ENCODE measurements around the gene TNFRSF18. TPM values are rescaled to one million over a fixed set of nuclear protein-coding genes. Genes with fewer than 3 reads are reported as not detected.

TNFRSF18 gene
- total and polyA plus RNA-seq, 2 donors (not counting 1 experiment from before 2014, with no cell fraction given): 10.1 to 33.5 TPM

DNA sequence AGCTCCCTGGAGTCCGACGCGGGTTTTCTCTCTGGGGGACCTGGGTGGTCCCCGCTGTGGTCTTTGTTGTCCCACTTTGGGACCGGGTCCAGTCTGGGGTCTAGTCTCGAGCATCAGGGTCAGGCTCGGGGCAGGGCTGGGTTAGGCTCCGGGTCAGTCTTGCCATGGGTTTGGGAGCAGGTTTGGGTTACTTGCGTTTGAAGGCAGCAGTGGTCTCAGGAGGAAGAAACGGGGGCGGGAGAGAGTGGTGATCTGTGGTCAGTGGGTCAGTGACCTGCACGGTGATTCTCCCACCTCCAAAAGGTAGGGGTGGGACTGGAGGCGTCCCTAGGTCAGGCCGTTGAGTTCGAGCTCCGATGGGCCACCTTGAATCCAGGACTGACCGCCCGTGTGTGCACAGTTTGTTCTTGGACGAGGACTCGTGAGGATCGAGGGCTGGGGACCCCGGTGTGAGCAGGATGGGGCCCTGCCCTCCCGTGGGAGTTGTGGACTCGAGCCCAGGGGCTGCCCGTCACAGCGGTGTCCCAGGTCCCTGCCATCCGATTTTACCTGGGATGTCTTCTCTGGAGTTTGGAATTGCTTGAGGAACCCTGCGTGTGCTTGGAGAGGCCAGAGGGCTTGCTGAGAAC lies 27.9 kb upstream of the TNFRSF18 start:
- no peak overlapping the region for H3K4me3 ChIP-seq (ENCODE audit: control extremely low read depth in 1 of 5, extremely low read depth in 1 of 5, insufficient read depth in 1 of 5, low read depth in 2 of 5, low read length in 4 of 5)
- TF ChIP-seq, protein P1, sequence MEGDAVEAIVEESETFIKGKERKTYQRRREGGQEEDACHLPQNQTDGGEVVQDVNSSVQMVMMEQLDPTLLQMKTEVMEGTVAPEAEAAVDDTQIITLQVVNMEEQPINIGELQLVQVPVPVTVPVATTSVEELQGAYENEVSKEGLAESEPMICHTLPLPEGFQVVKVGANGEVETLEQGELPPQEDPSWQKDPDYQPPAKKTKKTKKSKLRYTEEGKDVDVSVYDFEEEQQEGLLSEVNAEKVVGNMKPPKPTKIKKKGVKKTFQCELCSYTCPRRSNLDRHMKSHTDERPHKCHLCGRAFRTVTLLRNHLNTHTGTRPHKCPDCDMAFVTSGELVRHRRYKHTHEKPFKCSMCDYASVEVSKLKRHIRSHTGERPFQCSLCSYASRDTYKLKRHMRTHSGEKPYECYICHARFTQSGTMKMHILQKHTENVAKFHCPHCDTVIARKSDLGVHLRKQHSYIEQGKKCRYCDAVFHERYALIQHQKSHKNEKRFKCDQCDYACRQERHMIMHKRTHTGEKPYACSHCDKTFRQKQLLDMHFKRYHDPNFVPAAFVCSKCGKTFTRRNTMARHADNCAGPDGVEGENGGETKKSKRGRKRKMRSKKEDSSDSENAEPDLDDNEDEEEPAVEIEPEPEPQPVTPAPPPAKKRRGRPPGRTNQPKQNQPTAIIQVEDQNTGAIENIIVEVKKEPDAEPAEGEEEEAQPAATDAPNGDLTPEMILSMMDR (IDR thresholded peaks at IDR 0.05): no peak
- TF ChIP-seq EZH2 (IDR thresholded peaks at IDR 0.05; ENCODE audit: borderline replicate concordance, insufficient read depth, low read depth, low read length, poor library complexity, severe bottlenecking): no peak
- H4K20me1 ChIP-seq (ENCODE audit: control insufficient read depth, insufficient read depth, low read length, poor library complexity, severe bottlenecking): peaks cover 49% of the 10 kb centered on the region
- intact Hi-C loops (cut with micrococcal nuclease): loop anchor here (5.0 to 10.0 kb wide), 2 partner anchors 73 to 199 kb away; partner anchors contain the start of genes ACAP3 and PUSL1
- H3K79me2 ChIP-seq (ENCODE audit: control insufficient read depth, insufficient read depth, low read length): peaks cover 47% of the 10 kb centered on the region
- peaks cover 0 to 5% (median 0%) of the 10 kb centered on the region in 3 donors for H3K9me3 ChIP-seq (ENCODE audit: control extremely low read depth in 1 of 3, control insufficient read depth in 2 of 3, insufficient read depth in 1 of 3, low read length in 2 of 3)
- H3K27ac ChIP-seq (ENCODE audit: low read length in 2 of 2): no peak overlapping the region
- peaks cover 38 to 43% of the 10 kb centered on the region in 2 donors for H3K4me1 ChIP-seq (ENCODE audit: control insufficient read depth in 2 of 2, insufficient read depth in 2 of 2, low read length in 2 of 2)
- no peak overlapping the region for H2AFZ ChIP-seq (ENCODE audit: insufficient read depth, low read depth, low read length, poor library complexity, severe bottlenecking)
- Mint-ChIP-seq H3K9me3 (ENCODE audit: insufficient read depth) (no peaks in the 10 kb centered on the region), H3K27me3 (no peaks in the 10 kb centered on the region), H3K27ac (peak overlapping the region; percentile 15), H3K4me1 (peaks cover 41% of the 10 kb centered on the region), H3K4me3 (peak overlapping the region; percentile 84)
- ChIA-PET POLR2A (no interaction called here), CTCF (interaction anchor here (1.0 kb wide), 1 partner anchor 112 kb away, joined by 3 read pairs; no protein-coding TSS in a partner anchor)
- WGBS (ENCODE audit: insufficient coverage): 97% methylated on average over 28 of the region's 28 CpGs
- H3K9ac ChIP-seq (ENCODE audit: low read length): no peak overlapping the region
- ATAC-seq (ENCODE audit: low read depth): no peak
- DNase-seq: no peak
- peaks cover 0 to 18% (median 6%) of the 10 kb centered on the region in 4 experiments for H3K27me3 ChIP-seq (replicated peaks in 1 of 4; ENCODE audit: control extremely low read depth in 1 of 4, control insufficient read depth in 3 of 4, insufficient read depth in 4 of 4, low read length in 3 of 4)
- no peak overlapping the region for H3K4me2 ChIP-seq (replicated peaks; ENCODE audit: low read depth, low read length, poor library complexity, severe bottlenecking)
- H3K36me3 ChIP-seq (replicated peaks in 1 of 2; ENCODE audit: control extremely low read depth in 1 of 2, control insufficient read depth in 1 of 2, extremely low read depth in 1 of 2, insufficient read depth in 2 of 2, low read length in 1 of 2): peaks cover 0 to 8% of the 10 kb centered on the region in 2 experiments

DNA sequence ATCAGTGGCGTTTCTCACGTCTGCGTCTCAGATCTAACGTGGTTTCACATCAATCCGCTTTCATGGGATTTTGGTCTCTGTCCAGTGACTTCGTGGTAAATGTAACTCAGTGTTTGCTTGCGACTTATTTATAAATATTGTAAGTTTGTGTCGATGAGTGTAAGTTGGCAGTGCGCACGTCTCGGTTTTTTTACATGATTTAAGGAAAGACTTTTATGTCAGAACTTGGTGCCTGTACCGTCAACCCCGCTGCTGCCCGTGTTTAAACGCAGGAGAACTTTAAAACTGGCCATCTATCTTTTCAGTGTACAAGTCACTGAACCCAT lies 27.1 kb upstream of the TNFRSF18 start:
- H3K27ac Mint-ChIP-seq: peak overlapping the region; percentile 73

More for the DNA sequence above, 27.1 kb upstream of the TNFRSF18 start:
- ATAC-seq (ENCODE audit: low read depth) (no peak), DNase-seq (no peak)
- Mint-ChIP-seq H3K4me1 (peaks cover 42% of the 10 kb centered on the region), H3K4me3 (peak overlapping the region; percentile 84), H3K9me3 (ENCODE audit: insufficient read depth) (no peaks in the 10 kb centered on the region), H3K27me3 (no peaks in the 10 kb centered on the region)
- no peak for TF ChIP-seq EZH2 (IDR thresholded peaks at IDR 0.05; ENCODE audit: borderline replicate concordance, insufficient read depth, low read depth, low read length, poor library complexity, severe bottlenecking)
- TF ChIP-seq, protein P1 (IDR thresholded peaks at IDR 0.05): no peak
- ChIA-PET CTCF (no interaction called here), POLR2A (no interaction called here)
- Histone ChIP-seq H3K36me3 (replicated peaks in 1 of 2; ENCODE audit: control extremely low read depth in 1 of 2, control insufficient read depth in 1 of 2, extremely low read depth in 1 of 2, insufficient read depth in 2 of 2, low read length in 1 of 2) (peaks cover 0 to 12% of the 10 kb centered on the region in 2 experiments), H4K20me1 (ENCODE audit: control insufficient read depth, insufficient read depth, low read length, poor library complexity, severe bottlenecking) (peaks cover 56% of the 10 kb centered on the region), H2AFZ (ENCODE audit: insufficient read depth, low read depth, low read length, poor library complexity, severe bottlenecking) (no peak overlapping the region), H3K27ac (ENCODE audit: low read length in 2 of 2) (no peak overlapping the region), H3K9me3 (ENCODE audit: control extremely low read depth in 1 of 3, control insufficient read depth in 2 of 3, insufficient read depth in 1 of 3, low read length in 2 of 3) (peaks cover 0 to 3% (median 0%) of the 10 kb centered on the region in 3 donors), H3K27me3 (replicated peaks in 1 of 4; ENCODE audit: control extremely low read depth in 1 of 4, control insufficient read depth in 3 of 4, insufficient read depth in 4 of 4, low read length in 3 of 4) (peaks cover 0 to 11% (median 3%) of the 10 kb centered on the region in 4 experiments), H3K9ac (ENCODE audit: low read length) (no peak overlapping the region), H3K4me2 (replicated peaks; ENCODE audit: low read depth, low read length, poor library complexity, severe bottlenecking) (peak overlapping the region; percentile 88), H3K4me1 (ENCODE audit: control insufficient read depth in 2 of 2, insufficient read depth in 2 of 2, low read length in 2 of 2) (peaks cover 38 to 45% of the 10 kb centered on the region in 2 donors), H3K79me2 (ENCODE audit: control insufficient read depth, insufficient read depth, low read length) (peaks cover 54% of the 10 kb centered on the region), H3K4me3 (ENCODE audit: control extremely low read depth in 1 of 5, extremely low read depth in 1 of 5, insufficient read depth in 1 of 5, low read depth in 2 of 5, low read length in 4 of 5) (no peak overlapping the region)
- WGBS (ENCODE audit: insufficient coverage): 96% methylated on average over 13 of the region's 15 CpGs
- intact Hi-C loops (cut with micrococcal nuclease): loop anchor here (2.0 to 10.0 kb wide), 3 partner anchors 25 to 199 kb away; partner anchors contain the start of genes ACAP3 and PUSL1
